ENCODE results near the gene WDR86. TPM values are rescaled to one million over a fixed set of nuclear protein-coding genes. Genes with fewer than 3 reads are reported as not detected.

The WDR86 gene
- total RNA-seq, 1 experiment from 2014 or later, result 24.4 TPM

DNA sequence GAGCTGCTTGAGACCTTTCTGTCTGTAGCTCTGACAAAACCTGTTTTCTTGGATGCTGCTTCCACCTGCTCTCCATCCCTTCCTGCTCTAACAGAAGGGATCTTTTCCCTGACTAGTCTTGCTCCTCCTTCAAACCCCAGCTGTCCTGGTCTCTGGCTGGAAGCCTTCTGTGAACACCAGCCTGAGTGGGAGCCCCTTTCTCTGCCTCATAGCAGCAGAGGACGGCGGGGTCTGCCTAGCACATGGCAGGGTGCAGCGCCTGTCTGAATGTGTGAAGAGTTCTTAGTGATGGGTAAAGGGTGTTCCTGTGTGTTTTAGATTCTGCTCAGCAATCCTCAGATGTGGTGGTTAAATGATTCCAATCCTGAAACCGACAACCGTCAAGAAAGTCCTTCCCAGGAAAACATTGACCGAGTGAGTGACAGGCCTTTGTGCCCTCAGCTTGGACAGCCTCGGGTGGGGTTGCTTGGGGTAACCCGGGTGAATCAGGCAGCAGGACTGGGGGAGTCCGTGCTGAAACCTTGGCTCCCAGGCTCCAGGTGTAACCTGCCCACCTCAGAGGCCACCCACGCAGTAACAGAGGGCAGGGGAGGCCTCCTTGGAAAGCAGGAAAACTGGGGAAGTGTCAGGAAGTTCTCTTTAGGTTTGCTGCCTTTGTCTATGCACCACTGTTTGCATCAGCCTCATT lies 34.2 kb downstream of the WDR86 start:
- no peaks in the 10 kb centered on the region for H3K9me3 Mint-ChIP-seq
- H3K36me3 Mint-ChIP-seq, result peaks cover 22% of the 10 kb centered on the region
- 0 out of 2 replicates have a peak overlapping the region, but pooled peaks have one; percentile 60 for H3K27ac Mint-ChIP-seq
- no peaks in the 10 kb centered on the region for H3K27me3 Mint-ChIP-seq (ENCODE audit: low read depth)
- H3K4me1 Mint-ChIP-seq, result peaks cover 15% of the 10 kb centered on the region
- no peak for ATAC-seq
- DNase-seq (ENCODE audit: low spot score), result no peak
- CTCF ChIA-PET, result interaction anchor here (1.1 kb wide), 1 partner anchor 72 kb away, joined by 3 read pairs; no protein-coding TSS in a partner anchor
- no peak overlapping the region for H3K4me3 Mint-ChIP-seq
- TF ChIP-seq CBFB (CRISPR knock-in tag; IDR thresholded peaks at IDR 0.05; ENCODE audit: low read depth) (no peak), SMAD3 (CRISPR knock-in tag; IDR thresholded peaks at IDR 0.05; ENCODE audit: borderline replicate concordance) (no peak), ZNF416 (CRISPR knock-in tag; IDR thresholded peaks at IDR 0.05) (no peak), ZNF232 (CRISPR knock-in tag; IDR thresholded peaks at IDR 0.05) (no peak)
- POLR2A ChIA-PET, result no interaction called here

GRCh38 chr7:151374726-151375125 lies 35.1 kb downstream of the WDR86 start:
- peaks cover 24% of the 10 kb centered on the region for H3K36me3 Mint-ChIP-seq
- POLR2A ChIA-PET, result no interaction called here
- H3K27ac Mint-ChIP-seq, result no peak overlapping the region

More at GRCh38 chr7:151374726-151375125, 35.1 kb downstream of the WDR86 start:
- ATAC-seq (no peak), DNase-seq (ENCODE audit: low spot score) (no peak)
- CTCF ChIA-PET, result interaction anchor here (0.6 to 1.1 kb wide), 2 partner anchors 73 to 82 kb away, joined by 3 read pairs; no protein-coding TSS in a partner anchor
- Mint-ChIP-seq H3K4me1 (peaks cover 14% of the 10 kb centered on the region), H3K27me3 (ENCODE audit: low read depth) (no peaks in the 10 kb centered on the region), H3K4me3 (no peak overlapping the region), H3K9me3 (no peaks in the 10 kb centered on the region)
- TF ChIP-seq TEAD1 (CRISPR knock-in tag; IDR thresholded peaks at IDR 0.05), result no peak
- TF ChIP-seq, protein P1, sequence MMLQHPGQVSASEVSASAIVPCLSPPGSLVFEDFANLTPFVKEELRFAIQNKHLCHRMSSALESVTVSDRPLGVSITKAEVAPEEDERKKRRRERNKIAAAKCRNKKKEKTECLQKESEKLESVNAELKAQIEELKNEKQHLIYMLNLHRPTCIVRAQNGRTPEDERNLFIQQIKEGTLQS (CRISPR knock-in tag; conservative IDR thresholded peaks at IDR 0.05), result no peak
- no peak for TF ChIP-seq SOX15 (CRISPR knock-in tag; IDR thresholded peaks at IDR 0.05)
- TF ChIP-seq, protein P2, sequence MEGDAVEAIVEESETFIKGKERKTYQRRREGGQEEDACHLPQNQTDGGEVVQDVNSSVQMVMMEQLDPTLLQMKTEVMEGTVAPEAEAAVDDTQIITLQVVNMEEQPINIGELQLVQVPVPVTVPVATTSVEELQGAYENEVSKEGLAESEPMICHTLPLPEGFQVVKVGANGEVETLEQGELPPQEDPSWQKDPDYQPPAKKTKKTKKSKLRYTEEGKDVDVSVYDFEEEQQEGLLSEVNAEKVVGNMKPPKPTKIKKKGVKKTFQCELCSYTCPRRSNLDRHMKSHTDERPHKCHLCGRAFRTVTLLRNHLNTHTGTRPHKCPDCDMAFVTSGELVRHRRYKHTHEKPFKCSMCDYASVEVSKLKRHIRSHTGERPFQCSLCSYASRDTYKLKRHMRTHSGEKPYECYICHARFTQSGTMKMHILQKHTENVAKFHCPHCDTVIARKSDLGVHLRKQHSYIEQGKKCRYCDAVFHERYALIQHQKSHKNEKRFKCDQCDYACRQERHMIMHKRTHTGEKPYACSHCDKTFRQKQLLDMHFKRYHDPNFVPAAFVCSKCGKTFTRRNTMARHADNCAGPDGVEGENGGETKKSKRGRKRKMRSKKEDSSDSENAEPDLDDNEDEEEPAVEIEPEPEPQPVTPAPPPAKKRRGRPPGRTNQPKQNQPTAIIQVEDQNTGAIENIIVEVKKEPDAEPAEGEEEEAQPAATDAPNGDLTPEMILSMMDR (IDR thresholded peaks at IDR 0.05), result no peak
- TF ChIP-seq, protein P3, sequence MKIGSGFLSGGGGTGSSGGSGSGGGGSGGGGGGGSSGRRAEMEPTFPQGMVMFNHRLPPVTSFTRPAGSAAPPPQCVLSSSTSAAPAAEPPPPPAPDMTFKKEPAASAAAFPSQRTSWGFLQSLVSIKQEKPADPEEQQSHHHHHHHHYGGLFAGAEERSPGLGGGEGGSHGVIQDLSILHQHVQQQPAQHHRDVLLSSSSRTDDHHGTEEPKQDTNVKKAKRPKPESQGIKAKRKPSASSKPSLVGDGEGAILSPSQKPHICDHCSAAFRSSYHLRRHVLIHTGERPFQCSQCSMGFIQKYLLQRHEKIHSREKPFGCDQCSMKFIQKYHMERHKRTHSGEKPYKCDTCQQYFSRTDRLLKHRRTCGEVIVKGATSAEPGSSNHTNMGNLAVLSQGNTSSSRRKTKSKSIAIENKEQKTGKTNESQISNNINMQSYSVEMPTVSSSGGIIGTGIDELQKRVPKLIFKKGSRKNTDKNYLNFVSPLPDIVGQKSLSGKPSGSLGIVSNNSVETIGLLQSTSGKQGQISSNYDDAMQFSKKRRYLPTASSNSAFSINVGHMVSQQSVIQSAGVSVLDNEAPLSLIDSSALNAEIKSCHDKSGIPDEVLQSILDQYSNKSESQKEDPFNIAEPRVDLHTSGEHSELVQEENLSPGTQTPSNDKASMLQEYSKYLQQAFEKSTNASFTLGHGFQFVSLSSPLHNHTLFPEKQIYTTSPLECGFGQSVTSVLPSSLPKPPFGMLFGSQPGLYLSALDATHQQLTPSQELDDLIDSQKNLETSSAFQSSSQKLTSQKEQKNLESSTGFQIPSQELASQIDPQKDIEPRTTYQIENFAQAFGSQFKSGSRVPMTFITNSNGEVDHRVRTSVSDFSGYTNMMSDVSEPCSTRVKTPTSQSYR (CRISPR knock-in tag; IDR thresholded peaks at IDR 0.05), result no peak
- no peak for TF ChIP-seq ZNF425 (CRISPR knock-in tag; conservative IDR thresholded peaks at IDR 0.05)
- TF ChIP-seq, protein P4, sequence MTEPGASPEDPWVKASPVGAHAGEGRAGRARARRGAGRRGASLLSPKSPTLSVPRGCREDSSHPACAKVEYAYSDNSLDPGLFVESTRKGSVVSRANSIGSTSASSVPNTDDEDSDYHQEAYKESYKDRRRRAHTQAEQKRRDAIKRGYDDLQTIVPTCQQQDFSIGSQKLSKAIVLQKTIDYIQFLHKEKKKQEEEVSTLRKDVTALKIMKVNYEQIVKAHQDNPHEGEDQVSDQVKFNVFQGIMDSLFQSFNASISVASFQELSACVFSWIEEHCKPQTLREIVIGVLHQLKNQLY (CRISPR knock-in tag; IDR thresholded peaks at IDR 0.05), result no peak
- no peak for TF ChIP-seq TCF7 (CRISPR knock-in tag; IDR thresholded peaks at IDR 0.05; ENCODE audit: low read depth)
